ENCODE measurements around the gene RANBP17.

RANBP17 gene

GRCh38 chr5:171317230-171317629 is 455.4 kb downstream of the RANBP17 start:
- no peak for DNase-seq (ENCODE audit: low read depth)

DNA sequence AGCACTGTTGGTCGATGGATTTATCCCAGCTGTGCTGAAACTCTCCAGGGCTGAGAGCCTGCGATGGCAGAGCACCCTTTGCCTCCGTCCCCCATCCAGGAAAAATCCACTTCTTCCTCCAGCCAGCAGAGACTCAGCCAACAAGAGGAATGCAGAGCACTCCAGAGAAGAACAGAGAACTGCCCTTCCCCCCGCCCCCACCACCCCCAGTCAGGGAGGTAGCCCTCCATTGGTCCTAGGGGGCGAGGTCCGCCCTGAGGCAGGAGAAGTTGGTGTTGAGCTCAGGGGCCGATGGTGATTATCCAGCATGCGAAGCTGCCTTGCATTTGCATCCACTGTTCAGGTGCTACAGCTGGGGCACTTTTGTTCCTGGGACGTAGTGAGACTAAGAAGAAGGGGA is 456.2 kb downstream of the RANBP17 start:
- DNase-seq (ENCODE audit: low read depth), result no peak

GRCh38 chr5:171321447-171321846 is 459.6 kb downstream of the RANBP17 start:
- no peak for DNase-seq (ENCODE audit: low read depth)

GRCh38 chr5:171322527-171322926 is 460.7 kb downstream of the RANBP17 start:
- no peak for DNase-seq (ENCODE audit: low read depth)

DNA sequence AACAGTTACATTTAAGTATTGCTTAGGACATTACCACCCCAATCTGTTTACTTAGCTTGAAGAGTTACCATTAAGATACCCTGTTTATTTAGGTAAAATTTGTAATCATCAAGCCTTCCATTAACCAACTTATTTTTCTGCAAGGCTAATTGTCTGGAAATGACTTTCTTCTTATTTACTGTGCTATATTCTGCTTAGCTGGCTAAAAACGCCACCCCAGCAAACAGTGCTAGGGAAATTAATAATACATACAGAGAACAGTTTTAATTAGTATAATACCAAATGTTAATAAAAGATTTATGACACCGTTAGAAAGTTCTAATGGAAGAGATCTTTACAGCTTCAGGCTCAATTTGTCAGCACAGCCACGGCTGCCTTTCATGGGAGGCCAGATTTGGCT is 461.2 kb downstream of the RANBP17 start:
- no peak for DNase-seq (ENCODE audit: low read depth)

DNA sequence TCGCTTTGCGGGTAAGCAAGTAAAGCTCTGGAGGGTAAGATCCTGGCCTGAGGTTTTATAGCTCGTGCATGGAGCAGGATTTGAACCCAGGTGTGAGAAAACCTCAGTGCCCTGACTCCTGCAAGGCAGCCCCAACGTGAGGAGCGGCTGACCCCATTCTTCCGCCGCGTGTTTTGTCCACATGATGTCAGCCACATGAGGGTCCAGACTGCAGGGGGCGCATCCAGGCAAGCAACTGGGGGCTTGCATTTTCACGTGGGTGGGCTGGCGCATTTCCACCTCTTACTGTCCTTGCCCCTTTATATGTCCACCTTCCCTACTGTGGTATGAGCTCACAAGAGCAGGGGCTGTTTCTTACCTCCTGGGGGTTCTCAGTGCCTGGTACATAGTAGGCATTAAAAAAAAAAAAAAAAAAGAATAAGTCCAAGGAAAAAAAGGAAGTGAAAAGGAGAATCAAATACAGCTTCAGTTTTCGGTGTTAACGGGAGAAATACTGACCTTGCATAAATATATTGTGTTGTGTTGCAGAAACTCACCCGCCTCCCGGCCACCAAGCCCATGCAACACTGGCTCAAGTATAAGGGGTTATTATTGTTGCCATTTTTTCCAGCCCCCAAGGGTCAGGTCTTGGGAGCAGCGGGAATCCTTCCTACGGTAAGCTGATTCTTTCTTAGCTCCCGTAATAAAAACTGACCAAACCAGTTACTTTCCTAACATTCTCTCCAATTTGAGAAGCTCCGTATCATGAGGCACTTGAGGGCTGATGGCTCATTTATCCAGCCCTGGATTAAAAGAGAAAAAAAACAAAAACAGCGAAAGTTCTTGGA is 462.2 kb downstream of the RANBP17 start:
- DNase-seq (ENCODE audit: low read depth), result no peak

GRCh38 chr5:171330021-171330420 is 468.2 kb downstream of the RANBP17 start:
- no peak for DNase-seq (ENCODE audit: low read depth)

DNA sequence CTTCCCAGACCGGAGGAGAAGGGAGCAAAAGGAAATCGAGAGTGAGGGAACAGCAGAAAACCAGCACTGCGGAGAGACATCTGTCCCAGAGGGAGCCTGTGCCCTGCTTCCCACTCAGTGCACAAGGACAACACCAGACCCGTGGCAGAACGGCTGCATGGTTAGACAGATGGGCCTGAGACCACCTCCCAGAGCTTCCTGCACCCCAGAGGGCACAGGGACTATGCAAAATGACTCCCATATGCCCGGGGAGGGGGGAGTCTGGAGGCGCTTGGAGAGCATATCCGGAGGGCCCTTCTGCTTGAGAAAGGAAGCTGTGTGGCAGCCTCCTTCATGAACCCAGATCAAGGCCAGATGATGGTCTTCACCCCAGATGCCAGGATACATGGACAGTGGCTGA is 473.8 kb downstream of the RANBP17 start:
- DNase-seq (ENCODE audit: low read depth), result no peak

- DNase-seq (ENCODE audit: low read depth), result no peak
These were observed 474.8 kb downstream of the RANBP17 start for GRCh38 chr5:171336521-171337209.

DNA sequence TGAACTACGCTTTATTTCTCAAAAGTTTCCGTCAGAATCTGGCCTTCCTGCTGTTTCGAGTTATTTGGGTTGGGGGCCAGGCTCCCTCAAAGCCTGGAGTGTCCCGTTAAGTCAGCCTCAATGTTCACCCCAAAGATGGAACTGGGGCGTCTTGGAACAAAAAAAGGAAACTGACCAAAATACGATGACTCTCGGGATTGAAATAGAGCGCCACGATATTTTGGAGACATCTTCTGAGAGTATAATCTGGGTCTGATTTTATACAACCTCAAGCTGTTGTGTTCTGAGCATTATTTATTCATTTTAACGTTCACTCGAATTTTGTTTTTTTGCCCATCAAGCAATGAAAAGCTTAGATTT is 475.4 kb downstream of the RANBP17 start:
- DNase-seq (ENCODE audit: low read depth), result no peak

GRCh38 chr5:171340042-171340441 is 478.2 kb downstream of the RANBP17 start:
- no peak for DNase-seq (ENCODE audit: low read depth)

DNA sequence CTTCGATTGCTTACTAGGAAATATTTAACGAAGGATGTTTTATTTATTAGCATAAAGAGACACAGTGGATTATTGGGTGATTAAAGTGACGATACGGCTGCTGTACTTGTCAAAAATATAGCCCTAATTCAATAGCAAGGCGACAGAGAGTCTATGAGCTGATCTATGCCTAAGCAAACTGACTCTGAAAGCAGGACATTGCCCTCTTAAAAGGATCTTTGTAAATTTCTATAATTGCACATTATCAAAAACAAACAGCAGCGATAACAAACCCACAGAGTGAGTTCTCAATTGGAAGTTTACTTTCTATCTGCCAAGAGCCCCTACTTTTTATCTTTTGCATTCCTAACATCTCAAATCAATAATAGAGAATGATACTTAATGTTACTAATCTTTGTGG is 478.7 kb downstream of the RANBP17 start:
- DNase-seq (ENCODE audit: low read depth), result no peak

GRCh38 chr5:171342362-171343111 is 480.7 kb downstream of the RANBP17 start:
- DNase-seq (ENCODE audit: low read depth), result no peak

GRCh38 chr5:171344936-171345608 is 483.3 kb downstream of the RANBP17 start:
- DNase-seq (ENCODE audit: low read depth), result no peak

Measured in stimulated activated CD8-positive, alpha-beta memory T cell treated with anti-CD3 and anti-CD28 coated beads, Interleukin-7, amount 100 ng/mL, for 24 hours (primary cell).